A673 (cell line): ENCODE results near the gene ASAP3. TPM values are rescaled to one million over a fixed set of nuclear protein-coding genes. Genes with fewer than 3 reads are reported as not detected.

Experiments
- BruUV-seq: library from RNA; stranded (reverse); fragments of 400-500 nt; replicated peaks from 2 replicates; lab custom pipeline; 2021; lab: Mats Ljungman, UMichigan
- CTCF ChIA-PET: fragments of 300-600 bp; sonication (Branson Sonifier 250); formaldehyde crosslinking; loops from one replicate; lab custom pipeline; 2022; ENCODE audit warnings: antibody characterized with exemption; lab: Charles Lee
- POLR2A ChIA-PET: fragments of 300-600 bp; sonication (Branson Sonifier 250); formaldehyde crosslinking; loops from one replicate; lab custom pipeline; 2022; ENCODE audit warnings: antibody characterized with exemption; ENCODE audit not compliant: low non-redundant PET; lab: Charles Lee
- DNase-seq: peaks from one replicate; pipeline ENCODE4 v3.0.0-alpha.2; 2015; ENCODE audit warnings: low spot score
- H3K27ac ChIP-seq: fragments of 200-600 bp; sonication (generic); 2 replicates; pipeline ENCODE4 v1.5.1; 2016; ENCODE audit warnings: mixed run types, low read depth, mild to moderate bottlenecking, mixed read lengths, antibody characterized with exemption, low read length; ENCODE audit not compliant: poor library complexity, severe bottlenecking
- H3K27me3 ChIP-seq: fragments of 200-600 bp; sonication (generic); replicated peaks from 2 replicates; pipeline ENCODE4 v1.6.1; 2017; ENCODE audit warnings: mixed run types, low read depth, mild to moderate bottlenecking, mixed read lengths, antibody characterized with exemption, low read length; ENCODE audit not compliant: insufficient read depth, poor library complexity
- H3K36me3 ChIP-seq: fragments of 200-600 bp; sonication (generic); 2 replicates; pipeline ENCODE4 v1.6.1; 2016; ENCODE audit warnings: mixed run types, mild to moderate bottlenecking, mixed read lengths, antibody characterized with exemption, low read length; ENCODE audit not compliant: insufficient read depth, poor library complexity, severe bottlenecking
- H3K4me1 ChIP-seq: fragments of 200-600 bp; sonication (generic); 2 replicates; pipeline ENCODE4 v1.6.1; 2017; ENCODE audit warnings: mixed run types, mild to moderate bottlenecking, mixed read lengths, antibody characterized with exemption, low read length; ENCODE audit not compliant: insufficient read depth, poor library complexity, severe bottlenecking
- H3K4me3 ChIP-seq: fragments of 200-600 bp; sonication (generic); 2 replicates; pipeline ENCODE4 v1.5.1; 2016; ENCODE audit warnings: low read depth, mixed run types, mild to moderate bottlenecking, mixed read lengths, low read length; ENCODE audit not compliant: poor library complexity, severe bottlenecking
- H3K9me3 ChIP-seq: fragments of 200-600 bp; sonication (generic); 2 replicates; pipeline ENCODE4 v1.6.1; 2016; ENCODE audit warnings: mixed run types, low read depth, mild to moderate bottlenecking, mixed read lengths, antibody characterized with exemption, low read length; ENCODE audit not compliant: poor library complexity, severe bottlenecking
- CTCF ChIP-seq: fragments of 300-800, 200-600 bp; sonication (generic); conservative IDR thresholded peaks from 2 replicates; pipeline ENCODE4 v1.5.1; 2017; ENCODE audit warnings: low read depth, mild to moderate bottlenecking, antibody characterized with exemption, low read length, moderate library complexity, mixed read lengths
- EZH2 ChIP-seq: fragments of 200-600 bp; sonication (generic); IDR thresholded peaks from 2 replicates; pipeline ENCODE4 v1.6.1; 2017; ENCODE audit warnings: borderline replicate concordance, low read depth, mild to moderate bottlenecking, mixed read lengths, antibody characterized with exemption, low read length; ENCODE audit not compliant: poor library complexity, severe bottlenecking
- intact Hi-C: fragments of 100-400 bp; cut with micrococcal nuclease; formaldehyde crosslinking; loops from one replicate; pipeline ENCODE4 v1.10.0; 2022; ENCODE audit not compliant: unreplicated experiment
- total RNA-seq: library from RNA; stranded (reverse); gene quantifications from 2 replicates; pipeline ENCODE4 v1.2.3, GENCODE V29; 2021

The ASAP3 gene
- total RNA-seq, 1 experiment from 2014 or later: 7.8 TPM

GRCh38 chr1:23395849-23396248, 88.1 kb downstream of the ASAP3 start:
- H3K27ac ChIP-seq: no peak overlapping the region
- peaks cover 12% of the 10 kb centered on the region for H3K4me1 ChIP-seq
- no peak overlapping the region for H3K4me3 ChIP-seq
- no TSS peak for BruUV-seq
- no peak for DNase-seq
- intact Hi-C loops: no loop called here
- CTCF ChIA-PET: interaction anchor here (1.0 kb wide), 1 partner anchor 8 kb away, joined by 3 read pairs; no protein-coding TSS in a partner anchor
- H3K9me3 ChIP-seq: no peaks in the 10 kb centered on the region
- no peaks in the 10 kb centered on the region for H3K36me3 ChIP-seq
- POLR2A ChIA-PET: no interaction called here
- TF ChIP-seq CTCF (no peak), EZH2 (no peak)
- H3K27me3 ChIP-seq: no peaks in the 10 kb centered on the region

GRCh38 chr1:23395154-23395724, 88.7 kb downstream of the ASAP3 start:
- DNase-seq: no peak
- TF ChIP-seq EZH2: no peak
- no peak for TF ChIP-seq CTCF
- H3K27ac ChIP-seq: no peak overlapping the region
- CTCF ChIA-PET: interaction anchor here (1.0 kb wide), 1 partner anchor 8 kb away, joined by 3 read pairs; no protein-coding TSS in a partner anchor
- POLR2A ChIA-PET: no interaction called here
- no peaks in the 10 kb centered on the region for H3K9me3 ChIP-seq
- H3K4me3 ChIP-seq: no peak overlapping the region
- H3K36me3 ChIP-seq: no peaks in the 10 kb centered on the region
- no peaks in the 10 kb centered on the region for H3K27me3 ChIP-seq
- peaks cover 8% of the 10 kb centered on the region for H3K4me1 ChIP-seq
- intact Hi-C loops: no loop called here
- BruUV-seq: no TSS peak

- POLR2A ChIA-PET: no interaction called here
Observed at GRCh38 chr1:23394684-23395083, 89.3 kb downstream of the ASAP3 start.

More at GRCh38 chr1:23394684-23395083, 89.3 kb downstream of the ASAP3 start:
- H3K27ac ChIP-seq: no peak overlapping the region
- no peaks in the 10 kb centered on the region for H3K9me3 ChIP-seq
- no peak overlapping the region for H3K4me3 ChIP-seq
- H3K4me1 ChIP-seq: peaks cover 8% of the 10 kb centered on the region
- TF ChIP-seq CTCF (no peak), EZH2 (no peak)
- no peaks in the 10 kb centered on the region for H3K27me3 ChIP-seq
- CTCF ChIA-PET: interaction anchor here (1.0 kb wide), 1 partner anchor 9 kb away, joined by 3 read pairs; no protein-coding TSS in a partner anchor
- H3K36me3 ChIP-seq: no peaks in the 10 kb centered on the region
- intact Hi-C loops: no loop called here
- BruUV-seq: no TSS peak
- DNase-seq: peak; percentile 40
